Thyroid gland (tissue), 4 donors: ENCODE measurements around the gene CBL. TPM values are rescaled to one million over a fixed set of nuclear protein-coding genes. Genes with fewer than 3 reads are reported as not detected.

Experiments
- DNase-seq, 2 donors: peaks; one replicate each; pipeline ENCODE4 v3.0.0-alpha.2; 2019
- H3K27ac ChIP-seq, 3 donors: fragments of 200-600 bp; sonication (generic); 1 replicate in 2 of 3; 2 replicates in 1 of 3; pipeline ENCODE4 v1.5.1; 2016 to 2019; ENCODE audit warnings: mild to moderate bottlenecking in 1 of 3, moderate library complexity in 1 of 3
- H3K27me3 ChIP-seq: fragments of 200-600 bp; sonication (generic); one replicate; pipeline ENCODE4 v1.5.1; 2019
- H3K36me3 ChIP-seq, 2 donors: fragments of 200-600 bp; sonication (generic); one replicate each; pipeline ENCODE4 v1.5.1; 2016 to 2019
- H3K4me1 ChIP-seq, 2 donors: fragments of 200-600 bp; sonication (generic); one replicate each; pipeline ENCODE4 v1.5.1; 2017 to 2019
- H3K4me3 ChIP-seq, 3 donors: fragments of 200-600 bp; sonication (generic); replicated peaks in 1 of 3; 1 replicate in 2 of 3; 2 replicates in 1 of 3; pipeline ENCODE4 v1.5.1; 2016; ENCODE audit warnings: mild to moderate bottlenecking in 1 of 3
- H3K9me3 ChIP-seq: fragments of 200-600 bp; sonication (generic); one replicate; pipeline ENCODE4 v1.5.1; 2017
- CTCF ChIP-seq, 6 experiments: fragments of 200-600 bp in 3 of 6; fragments of 450-650 bp in 3 of 6; sonication (generic) in 3 of 6; IDR thresholded peaks; one replicate each; pipeline ENCODE4 v1.5.1; 2016 to 2019; ENCODE audit warnings: antibody characterized with exemption in 6 of 6, mild to moderate bottlenecking in 2 of 6, inconsistent platforms in 1 of 6, moderate library complexity in 1 of 6
- POLR2A ChIP-seq, 2 donors: fragments of 450-650 bp; IDR thresholded peaks; one replicate each; pipeline ENCODE4 v1.6.1; 2017; ENCODE audit warnings: antibody characterized with exemption in 2 of 2, mild to moderate bottlenecking in 2 of 2, moderate library complexity in 1 of 2
- WGBS, 2 donors: methylation state at CpG; one replicate each; pipeline ENCODE4 v1.1.5; 2017; 5-methylcytosine and 5-hydroxymethylcytosine counted together
- intact Hi-C: fragments of 100-400 bp; cut with DNase I; formaldehyde crosslinking; loops from one replicate; pipeline ENCODE4 v1.15.1; 2023
- total RNA-seq, 4 donors: library from RNA; depleted of rRNA; stranded (reverse); fragments of >200 nt; gene quantifications; one replicate each; pipeline ENCODE4 v1.2.3, GENCODE V29; 2016

CBL gene
- total RNA-seq, 4 donors from 2014 or later: 9.4 to 14.5 (median 13.9) TPM

- intact Hi-C loops: no loop called here
- Histone ChIP-seq H3K27me3 (no peaks in the 10 kb centered on the region), H3K4me1 (peaks cover 10% of the 10 kb centered on the region in 2 donors)
Measured at GRCh38 chr11:119332111-119332765, 126.1 kb downstream of the CBL start.

GRCh38 chr11:119334174-119334930 is 128.2 kb downstream of the CBL start, which contains the start of gene RNF26:
TSS of gene RNF26 (plus strand) at chr11:119334527. CDS start at chr11:119335123, 596 bp downstream.
- Histone ChIP-seq H3K27ac (peak within 1 kb of the TSS in 2 of 3 donors; percentile 71 to 77), H3K4me1 (peaks cover 10 to 30% of the 10 kb centered on the region in 2 donors), H3K9me3 (no peaks in the 10 kb centered on the region), H3K27me3 (no peaks in the 10 kb centered on the region), H3K36me3 (no peaks in the 10 kb centered on the region), H3K4me3 (peak within 1 kb of the TSS; percentile 32 to 95 (median 78))
- intact Hi-C loops: no loop called here
- peak; percentile 96 for DNase-seq
- WGBS, 2 donors: 0 to 1% methylated on average over 28 to 42 of the region's 54 CpGs
- TF ChIP-seq CTCF (IDR thresholded peaks at IDR 0.05): no peak
- peak in 1 of 2 donors; percentile 78 for TF ChIP-seq POLR2A (IDR thresholded peaks at IDR 0.05)

More at GRCh38 chr11:119332111-119332765, 126.1 kb downstream of the CBL start:
- TF ChIP-seq CTCF (IDR thresholded peaks at IDR 0.05) (no peak), POLR2A (IDR thresholded peaks at IDR 0.05) (no peak)
- Histone ChIP-seq H3K9me3 (no peaks in the 10 kb centered on the region), H3K27ac (no peak overlapping the region), H3K4me3 (no peak overlapping the region), H3K36me3 (no peaks in the 10 kb centered on the region)
- 74 to 77% methylated on average over 4 of the region's 4 CpGs for WGBS, 2 donors
- DNase-seq: no peak

GRCh38 chr11:119335091-119335654 is 129.0 kb downstream of the CBL start:
- 60 to 75% methylated on average over 7 to 15 of the region's 15 CpGs for WGBS, 2 donors
- H3K27me3 ChIP-seq: no peaks in the 10 kb centered on the region
- H3K9me3 ChIP-seq: no peaks in the 10 kb centered on the region
- H3K27ac ChIP-seq: peak overlapping the region in 1 of 3 donors; percentile 71
- no peaks in the 10 kb centered on the region for H3K36me3 ChIP-seq
- TF ChIP-seq CTCF (IDR thresholded peaks at IDR 0.05): no peak
- TF ChIP-seq POLR2A (IDR thresholded peaks at IDR 0.05): no peak
- no peak for DNase-seq
- intact Hi-C loops: no loop called here
- H3K4me1 ChIP-seq: peaks cover 11 to 38% of the 10 kb centered on the region in 2 donors
- H3K4me3 ChIP-seq: peak overlapping the region; percentile 32 to 95 (median 78)

GRCh38 chr11:119335655-119336543 is 129.8 kb downstream of the CBL start:
- peaks cover 16 to 45% of the 10 kb centered on the region in 2 donors for H3K4me1 ChIP-seq
- H3K9me3 ChIP-seq: no peaks in the 10 kb centered on the region
- no peak overlapping the region for H3K4me3 ChIP-seq
- intact Hi-C loops: no loop called here
- H3K36me3 ChIP-seq: no peaks in the 10 kb centered on the region
- H3K27ac ChIP-seq: no peak overlapping the region
- TF ChIP-seq CTCF (IDR thresholded peaks at IDR 0.05): no peak
- TF ChIP-seq POLR2A (IDR thresholded peaks at IDR 0.05): no peak
- 92% methylated on average over 24 to 27 of the region's 30 CpGs for WGBS, 2 donors
- H3K27me3 ChIP-seq: no peaks in the 10 kb centered on the region
- no peak for DNase-seq
